Activated CD4-positive, alpha-beta T cell treated with anti-CD3 and anti-CD28 coated beads, Interleukin-2, Interleukin-4, amounts not matched to agents 100 ng/mL and 50 ng/mL, durations not matched to agents 16 hours and 8 hours (primary cell): ENCODE data around the gene EHBP1.

Experiments used
- DNase-seq: peaks from one replicate; pipeline ENCODE4 v3.0.0-alpha.2; 2020; ENCODE audit warnings: low spot score

EHBP1 gene

DNA sequence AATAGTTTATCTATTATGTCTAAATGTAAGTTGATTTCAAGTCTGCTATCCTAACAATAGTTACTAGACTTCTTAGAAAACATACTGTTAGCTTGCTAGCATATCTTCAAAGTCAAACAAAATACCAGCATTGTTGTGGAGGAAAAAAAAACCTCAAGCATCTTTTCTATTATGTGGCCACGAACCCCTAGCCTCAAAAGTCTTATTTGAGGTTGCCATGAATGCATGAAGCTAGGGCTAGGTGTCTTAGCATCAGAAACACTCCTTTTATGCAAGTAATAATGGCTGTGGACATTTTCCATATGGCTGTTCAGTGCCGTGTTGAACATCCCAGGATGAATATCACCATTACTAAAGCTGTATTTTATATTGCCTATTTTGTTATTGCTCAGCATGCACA is 258.5 kb downstream of the EHBP1 start:
- DNase-seq = no peak

DNA sequence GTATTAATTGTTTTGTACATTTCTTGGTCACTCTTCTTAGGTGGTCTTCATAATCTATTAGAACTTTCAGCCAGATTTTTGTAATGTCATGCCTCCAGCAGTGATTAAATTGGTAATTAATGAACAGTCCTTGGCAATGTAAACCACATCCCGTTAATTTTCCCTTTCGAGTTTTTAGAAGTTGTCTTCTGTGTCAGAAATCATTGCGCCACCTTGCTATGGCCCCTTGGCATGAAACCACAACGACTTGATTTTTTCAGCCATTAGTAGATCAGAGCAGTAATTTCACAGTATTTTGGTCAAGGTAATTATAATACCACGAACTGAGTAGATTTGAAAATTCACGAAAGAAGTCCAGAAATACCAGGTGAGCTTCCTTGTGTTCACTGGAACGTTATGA is 259.2 kb downstream of the EHBP1 start:
- no peak for DNase-seq

DNA sequence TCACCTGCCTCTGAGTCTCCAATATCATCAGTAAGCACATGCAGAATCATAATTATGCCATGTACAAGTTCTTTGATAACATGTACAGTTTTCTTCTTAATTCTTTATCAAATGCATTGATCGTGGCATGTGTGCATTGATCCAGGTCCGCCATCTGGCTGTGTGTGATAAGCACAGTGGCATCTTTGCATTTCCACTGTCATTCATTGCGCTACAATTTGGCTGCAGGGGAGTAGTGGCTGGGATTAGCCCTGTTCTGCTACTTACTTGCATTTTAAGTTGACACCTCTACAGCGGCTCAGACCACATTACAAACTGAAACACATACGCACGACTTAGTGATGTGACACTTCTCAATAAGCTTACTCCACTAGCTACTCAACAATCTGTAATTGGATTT is 261.5 kb downstream of the EHBP1 start:
- no peak for DNase-seq

DNA sequence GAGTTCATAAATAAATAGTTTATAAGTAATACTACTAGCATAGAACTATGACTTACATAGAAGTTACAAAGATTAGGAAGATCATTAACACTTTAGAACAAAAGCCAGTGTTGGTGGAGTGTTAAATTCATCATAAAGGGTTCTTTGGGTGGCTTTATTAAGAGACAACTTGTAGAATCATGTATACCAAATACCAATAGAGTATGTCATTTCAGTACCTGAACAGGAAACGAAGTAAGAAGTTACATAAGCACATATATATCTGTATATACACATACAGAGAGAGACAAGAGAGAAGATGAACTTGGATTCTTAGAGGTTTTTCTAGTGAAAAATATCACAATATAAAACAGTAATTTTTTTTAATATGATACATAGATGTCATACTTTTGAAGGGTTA is 262.7 kb downstream of the EHBP1 start:
- DNase-seq = no peak

DNA sequence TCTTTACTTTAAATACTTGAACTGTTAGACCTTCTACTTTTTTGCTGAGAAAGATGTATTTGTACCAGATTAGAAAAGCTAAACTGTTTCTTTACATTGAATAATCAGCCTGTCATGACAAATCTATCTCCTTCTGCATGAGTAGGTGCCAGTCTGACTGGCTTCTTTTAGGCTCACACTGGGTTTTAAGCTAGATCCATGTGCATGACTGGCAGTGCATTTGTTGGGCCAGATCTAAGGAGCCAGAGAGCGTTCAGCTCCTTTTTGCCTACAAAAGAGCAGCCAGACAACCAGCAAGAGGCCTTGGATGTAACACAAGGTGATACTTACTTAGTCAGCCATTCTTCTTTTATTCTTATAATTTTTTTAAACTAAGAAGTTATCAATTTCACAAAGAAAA is 263.2 kb downstream of the EHBP1 start:
- DNase-seq = no peak

DNA sequence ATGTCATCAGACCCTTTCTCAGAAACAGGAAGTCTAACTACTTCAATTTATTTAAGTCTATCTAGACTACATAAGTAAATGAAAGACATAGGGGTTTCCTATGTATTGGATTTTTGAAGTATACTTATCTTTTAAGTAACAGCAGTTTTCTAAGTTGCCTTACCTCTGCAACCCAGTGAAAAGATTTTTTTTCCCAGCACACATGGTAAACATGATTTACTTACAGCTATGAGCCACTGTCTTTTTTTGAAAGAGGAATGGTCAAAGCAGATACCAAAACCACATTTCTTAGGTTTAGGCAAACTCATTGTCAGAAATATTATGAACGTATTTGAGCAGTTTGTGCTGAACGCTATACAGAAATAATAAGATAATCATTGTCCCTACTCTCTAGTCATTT is 266.4 kb downstream of the EHBP1 start:
- no peak for DNase-seq

DNA sequence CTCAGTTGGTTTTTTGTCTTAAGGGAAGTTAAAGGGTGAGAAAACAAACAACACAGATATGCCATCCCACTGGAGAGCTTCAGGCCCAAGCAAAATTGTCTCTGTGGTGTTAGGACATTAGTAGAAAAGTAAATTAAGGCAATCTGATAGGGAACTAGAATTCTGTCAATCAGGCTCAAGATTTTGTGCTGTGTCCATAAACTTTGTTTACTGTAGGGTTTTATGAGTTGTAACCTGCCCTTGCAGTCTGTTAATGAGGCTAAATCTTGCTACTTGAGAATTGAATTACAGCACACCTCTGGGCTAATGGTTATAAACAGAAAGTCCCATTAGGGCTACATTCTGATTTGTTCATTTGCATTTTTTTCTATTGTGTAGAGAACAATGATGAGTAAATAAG is 267.1 kb downstream of the EHBP1 start:
- no peak for DNase-seq

DNA sequence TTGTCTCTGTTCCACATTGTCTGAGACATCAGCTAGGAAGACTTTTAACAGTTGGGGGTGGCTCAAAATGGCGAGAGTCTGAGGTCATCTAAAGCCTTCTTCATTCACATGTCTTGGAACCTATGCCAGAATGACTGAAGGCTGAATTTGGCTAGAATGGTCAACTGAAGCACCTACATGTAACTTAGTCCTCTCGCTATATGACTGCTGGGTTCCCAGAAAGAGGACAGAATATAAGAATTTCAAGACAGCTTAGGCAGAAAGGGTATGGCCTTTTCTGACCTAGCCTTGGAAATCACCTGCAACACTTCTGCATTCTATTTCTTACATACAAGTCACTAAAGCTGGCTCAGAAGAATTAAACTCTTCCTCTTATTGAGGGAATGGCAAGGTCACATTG is 269.5 kb downstream of the EHBP1 start:
- DNase-seq = no peak

DNA sequence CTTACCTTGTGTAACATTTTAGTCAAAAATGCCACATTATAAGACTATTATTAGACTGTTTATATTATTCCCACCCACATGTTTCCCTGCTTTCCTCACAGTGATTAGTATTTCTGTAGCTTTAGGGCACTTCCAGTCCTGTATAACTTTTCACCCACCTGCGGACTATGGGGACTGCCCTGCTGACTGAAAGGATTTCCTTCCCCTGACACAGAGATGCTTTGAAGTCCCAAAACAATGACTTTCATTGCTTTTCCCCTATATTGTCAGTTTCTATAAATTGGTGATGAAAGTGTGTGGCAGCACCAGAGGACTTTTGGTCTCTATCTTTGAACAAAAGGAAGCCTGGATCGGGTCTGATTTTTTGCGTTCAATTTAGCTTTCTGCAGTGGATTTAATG is 286.1 kb downstream of the EHBP1 start:
- DNase-seq = no peak

DNA sequence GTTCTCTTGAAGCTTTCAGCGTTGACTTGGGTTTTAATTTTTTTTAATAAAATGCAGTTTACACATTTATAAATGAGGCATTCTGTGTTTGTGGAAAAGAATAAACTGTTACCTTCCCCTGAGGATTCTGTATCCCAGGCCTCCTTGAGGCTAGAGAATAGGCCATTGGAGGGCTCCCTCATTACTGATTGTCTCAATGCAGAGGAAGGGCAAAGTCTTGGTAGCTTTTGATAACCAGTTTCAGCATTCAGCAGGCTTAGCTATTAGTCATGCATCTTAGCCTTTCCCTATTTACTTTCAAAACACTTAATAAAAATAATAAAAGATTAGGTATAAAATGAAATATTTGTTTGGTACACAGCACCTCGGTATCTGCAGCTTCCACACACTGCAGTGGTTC is 287.0 kb downstream of the EHBP1 start:
- DNase-seq = no peak

DNA sequence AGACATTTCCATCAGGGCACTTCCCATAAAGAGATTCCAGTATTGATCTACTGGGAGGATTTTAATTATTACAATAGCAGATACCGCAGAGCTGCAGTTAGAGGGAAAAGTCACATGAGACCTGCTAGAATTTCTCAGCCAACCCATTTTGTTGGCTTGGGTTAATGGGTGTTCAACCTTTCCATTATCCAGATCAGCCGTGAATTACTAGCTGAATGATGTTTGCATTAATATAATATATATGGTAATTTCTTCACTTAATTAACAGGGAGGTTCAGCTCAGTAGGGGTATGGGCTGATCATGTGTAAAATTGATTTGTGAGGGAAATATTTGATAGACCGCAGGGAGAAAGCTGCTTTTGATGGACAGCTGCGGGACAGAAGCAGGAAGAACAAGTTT is 288.7 kb downstream of the EHBP1 start:
- DNase-seq = no peak

DNA sequence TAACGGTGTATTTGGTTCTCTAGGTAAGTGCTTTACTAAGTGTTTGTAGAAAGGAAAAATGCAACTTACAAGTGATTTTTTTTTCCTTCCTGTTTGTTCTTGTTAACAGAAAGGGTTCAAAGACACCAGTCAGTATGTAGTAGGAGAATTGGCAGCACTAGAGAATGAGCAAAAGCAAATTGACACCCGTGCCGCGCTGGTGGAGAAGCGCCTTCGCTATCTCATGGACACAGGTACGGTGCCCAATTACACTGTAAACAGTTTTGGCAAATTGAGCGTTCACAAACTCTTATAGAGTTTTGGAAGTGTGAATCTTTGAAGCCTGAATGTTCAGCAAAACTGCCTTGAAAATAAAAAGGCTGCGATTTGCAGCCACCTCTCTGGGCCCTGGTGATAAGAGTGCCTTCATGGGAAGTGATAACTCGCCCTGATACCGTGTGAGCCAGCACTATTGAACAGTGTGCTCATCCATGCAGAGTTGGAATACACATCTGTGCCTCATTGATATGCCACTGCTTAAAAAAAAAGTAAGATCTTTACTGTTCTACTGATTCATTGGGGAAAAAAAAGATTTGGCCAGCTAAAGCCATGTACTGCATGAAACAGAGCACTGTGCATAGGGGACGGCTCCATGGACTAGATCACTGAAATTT is 291.1 kb downstream of the EHBP1 start:
- no peak for DNase-seq

DNA sequence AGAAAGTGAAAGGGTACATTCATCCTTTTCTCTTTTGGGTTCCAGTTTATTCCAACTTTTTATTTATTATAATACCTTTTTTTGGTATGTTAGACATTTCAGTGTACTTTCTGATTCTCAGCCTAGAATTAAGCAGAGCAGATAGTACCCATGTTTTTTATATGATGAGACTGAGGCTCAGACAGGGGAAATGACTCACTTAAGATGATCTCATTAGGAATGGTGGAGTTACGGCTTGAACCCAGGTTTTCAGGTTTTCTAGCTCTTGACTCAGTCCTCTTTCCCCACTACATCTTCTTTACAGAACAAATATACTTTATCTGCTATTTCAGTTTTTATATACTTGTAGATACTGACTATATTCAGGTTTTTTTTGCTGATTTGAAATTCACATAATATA is 293.4 kb downstream of the EHBP1 start:
- no peak for DNase-seq

DNA sequence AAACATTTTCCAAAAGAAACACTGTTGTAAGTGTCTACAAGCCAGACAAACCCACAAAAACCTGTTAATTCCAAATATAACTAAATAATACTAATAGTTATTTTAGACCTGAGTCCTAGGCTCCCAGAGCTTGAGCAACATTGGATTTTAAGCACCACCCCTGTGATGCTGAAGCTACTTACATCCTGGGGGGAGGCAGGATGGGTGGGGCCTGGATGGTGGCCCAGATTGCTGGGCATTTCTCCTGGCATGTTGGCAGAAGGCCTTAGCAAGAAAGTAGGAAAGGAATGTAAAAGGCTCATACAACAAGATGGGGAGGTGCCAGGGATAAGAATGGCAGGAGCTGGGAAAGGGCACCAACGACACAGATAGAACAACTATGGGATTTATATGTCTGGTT is 294.4 kb downstream of the EHBP1 start:
- no peak for DNase-seq

DNA sequence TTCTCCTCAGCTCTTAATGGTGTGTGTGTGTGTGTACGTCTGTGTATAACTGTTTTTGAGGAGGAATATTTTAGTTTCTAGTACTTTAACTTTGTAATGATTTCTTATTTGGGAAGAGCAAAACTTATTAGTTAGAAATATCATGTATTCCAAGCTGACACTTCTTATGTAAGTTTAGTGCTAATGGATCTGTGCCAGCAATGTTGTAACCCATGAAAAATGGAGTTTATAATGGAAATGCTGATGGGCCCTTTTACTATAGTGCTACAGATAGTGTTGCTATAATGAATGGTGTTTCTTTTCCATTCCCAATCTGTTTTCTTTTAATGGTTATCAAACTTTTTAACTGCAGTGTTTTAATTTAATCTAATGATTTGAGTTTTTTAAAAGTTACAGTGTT is 295.3 kb downstream of the EHBP1 start:
- DNase-seq = no peak

DNA sequence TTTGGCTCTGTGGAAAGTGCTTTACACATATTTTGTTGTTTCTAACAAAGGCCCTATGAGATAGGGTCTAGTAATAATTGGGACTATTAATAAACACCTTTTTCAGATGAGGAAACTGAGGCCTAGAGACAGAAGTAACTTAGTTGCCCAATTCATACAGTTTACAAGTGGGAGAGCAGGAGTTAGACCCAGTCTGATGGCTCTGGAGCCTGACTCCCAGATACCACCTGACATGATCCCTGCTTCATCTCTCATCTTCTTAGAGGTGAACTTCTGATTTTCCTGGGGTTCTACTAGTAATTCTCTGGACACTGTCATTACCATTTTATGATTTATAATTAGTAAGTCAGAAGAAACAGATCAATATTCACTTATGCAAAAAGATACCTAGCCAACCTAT is 296.1 kb downstream of the EHBP1 start:
- no peak for DNase-seq

DNA sequence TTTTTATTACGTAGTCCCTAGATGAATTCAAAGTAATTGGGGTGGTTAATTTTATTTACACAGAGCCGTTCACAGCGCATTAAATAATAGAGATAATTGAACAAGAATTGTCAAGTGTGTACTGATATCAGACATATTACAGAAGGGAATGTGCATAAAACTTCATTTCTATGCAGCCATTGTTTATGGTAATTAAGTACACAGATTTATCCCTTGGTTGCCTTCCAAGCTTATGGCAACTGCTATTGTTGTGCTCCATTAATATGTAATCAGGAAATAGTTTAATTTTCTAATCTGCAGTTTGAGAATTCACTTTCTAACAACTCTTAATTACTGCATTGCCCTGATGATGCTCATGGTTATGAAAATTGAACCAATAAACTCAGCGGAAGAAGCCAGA is 297.8 kb downstream of the EHBP1 start:
- no peak for DNase-seq

DNA sequence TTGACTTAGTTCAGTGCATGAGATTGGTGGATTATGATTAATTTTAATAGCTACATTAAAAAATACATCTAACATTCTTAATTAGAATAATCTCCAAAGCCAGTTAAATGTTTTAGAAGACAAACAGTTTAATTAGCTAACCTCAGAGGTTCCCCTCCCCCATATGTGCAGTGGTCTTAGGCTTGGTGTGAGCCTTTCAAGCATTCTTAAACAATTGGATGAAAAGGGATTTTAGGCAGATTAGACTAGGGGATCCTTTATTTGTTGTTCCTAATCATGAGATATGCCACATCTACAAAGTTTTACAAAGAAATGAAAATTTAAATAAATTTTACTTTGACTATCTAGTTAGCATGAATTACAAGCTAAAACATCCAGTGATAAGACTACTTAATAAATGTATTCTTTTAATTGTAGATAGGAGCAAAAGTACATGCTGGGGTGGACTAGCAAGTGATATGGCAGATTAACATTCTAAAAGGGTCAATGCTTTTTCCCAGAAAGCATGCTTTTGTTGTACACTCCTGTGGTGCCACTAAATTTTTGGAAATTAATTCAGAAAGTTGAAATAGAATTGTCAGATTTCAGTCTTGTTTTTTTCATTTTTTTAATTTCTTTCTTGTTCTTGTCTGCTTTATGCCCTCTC is 302.4 kb downstream of the EHBP1 start:
- no peak for DNase-seq

DNA sequence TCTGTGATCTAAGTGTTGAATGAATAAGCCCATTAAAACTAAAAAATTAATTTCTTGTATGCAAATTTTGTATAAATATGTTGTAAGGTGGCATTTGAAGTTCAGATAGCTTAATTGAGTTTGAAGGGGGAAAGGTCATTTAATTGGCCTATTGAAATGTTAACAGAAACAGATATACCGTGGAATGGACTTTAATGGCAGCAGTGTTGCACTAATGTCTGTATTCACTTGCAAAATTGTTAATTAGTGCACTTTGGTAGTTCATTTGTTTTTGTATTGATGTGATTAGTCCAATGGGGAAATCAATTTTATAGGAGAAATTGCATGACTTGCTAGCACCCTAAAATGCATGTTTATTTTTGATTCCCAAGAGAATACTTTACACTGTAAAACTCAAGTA is 303.3 kb downstream of the EHBP1 start:
- DNase-seq = no peak

DNA sequence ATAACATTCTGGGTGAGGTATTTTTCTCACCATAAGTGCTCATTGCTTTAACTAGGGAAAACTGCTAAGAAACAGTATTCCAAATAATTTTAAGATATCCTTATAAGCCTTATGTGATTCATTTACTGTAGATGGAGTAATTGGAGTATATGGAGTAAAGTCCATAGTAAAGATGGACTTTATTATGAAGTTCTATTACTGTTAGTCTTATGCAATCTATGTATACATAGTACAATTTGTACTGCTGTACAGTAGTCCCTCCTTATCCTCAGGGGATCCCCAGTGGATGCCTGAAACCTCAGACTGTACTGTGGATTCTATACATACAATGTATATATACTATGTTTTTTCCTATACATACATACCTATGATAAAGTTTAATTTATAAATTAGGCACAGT is 304.0 kb downstream of the EHBP1 start:
- no peak for DNase-seq

DNA sequence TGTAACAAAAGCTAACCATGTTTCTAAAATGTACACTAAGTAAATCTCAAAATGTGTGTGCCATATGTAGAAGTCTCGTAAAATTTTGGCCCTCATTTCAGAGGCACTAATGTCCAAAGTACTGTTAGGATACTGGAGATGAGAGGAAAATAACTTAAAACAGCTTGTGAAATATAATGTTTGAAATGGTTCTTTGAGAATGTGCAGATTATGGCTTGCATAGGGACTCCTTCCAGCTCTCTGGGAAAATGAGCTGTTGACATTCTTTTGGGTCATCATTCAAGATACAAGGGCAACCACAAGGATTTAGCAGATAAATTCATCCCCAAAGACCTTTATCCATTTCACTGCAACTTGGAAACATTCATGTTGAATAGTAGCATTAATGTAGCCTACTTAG is 307.0 kb downstream of the EHBP1 start:
- DNase-seq = no peak

DNA sequence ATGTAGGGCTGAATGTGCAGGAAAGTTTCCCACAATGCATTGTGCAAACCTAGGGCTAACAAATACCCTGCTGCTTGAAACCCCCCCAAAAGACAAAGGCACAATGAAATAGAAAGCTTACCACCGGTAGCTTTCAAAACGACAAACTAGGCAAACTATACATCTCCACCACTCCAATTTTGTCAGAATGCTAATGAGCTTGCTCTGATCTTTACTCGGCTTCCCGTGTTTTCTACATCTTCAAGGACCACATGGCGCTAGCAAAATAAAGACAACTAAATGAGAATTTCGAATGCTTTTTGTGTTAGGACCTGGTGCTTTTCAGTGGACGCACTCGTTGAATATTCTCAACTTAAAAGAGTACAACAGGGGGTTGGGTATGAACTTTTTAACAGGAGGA is 307.9 kb downstream of the EHBP1 start:
- DNase-seq = no peak

DNA sequence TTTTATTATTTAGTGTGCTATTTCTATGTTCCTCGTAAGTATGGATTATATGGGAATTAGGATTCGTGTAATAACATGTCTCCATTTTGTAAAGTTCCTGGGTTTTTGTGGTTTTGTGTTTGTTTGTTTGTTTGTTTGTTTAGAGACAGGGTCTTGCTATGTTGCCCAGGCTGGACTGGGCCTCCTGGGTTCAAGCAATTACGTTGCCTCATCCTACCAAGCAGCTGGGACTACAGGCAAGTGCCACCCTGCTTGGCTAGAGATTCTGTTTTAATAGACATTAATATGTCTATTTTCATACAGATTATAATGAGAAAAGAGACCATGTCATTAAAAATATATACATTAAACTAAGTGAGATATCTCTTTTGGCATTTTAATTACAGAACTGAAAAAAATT is 309.9 kb downstream of the EHBP1 start:
- no peak for DNase-seq

DNA sequence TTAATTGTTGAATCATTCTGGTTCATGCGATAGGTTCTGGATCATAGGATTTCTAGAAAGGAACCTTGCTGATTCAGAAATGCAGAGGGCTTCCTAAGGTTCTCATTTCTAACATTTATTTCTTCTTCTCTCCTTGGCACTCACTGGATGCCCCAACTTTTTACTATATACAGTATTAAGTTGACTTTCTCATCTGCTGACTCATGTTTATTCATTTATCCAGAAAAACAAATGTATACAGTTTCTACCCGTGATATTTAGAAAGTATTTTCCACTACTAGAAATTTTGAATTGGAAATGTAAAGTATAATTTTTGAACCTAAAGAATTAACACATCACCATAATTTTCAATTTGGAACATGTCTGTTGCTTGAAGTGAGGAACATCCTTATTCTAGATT is 312.9 kb downstream of the EHBP1 start:
- DNase-seq = no peak
